GM04503 (cell line): ENCODE data around the gene PYROXD2.

ENCODE experiments used
- DNase-seq: peaks from one replicate; pipeline ENCODE4 v3.0.0-alpha.2; 2012; ENCODE audit warnings: low read depth

PYROXD2 gene

GRCh38 chr10:98414932-98415730, at the start of gene PYROXD2:
TSS of gene PYROXD2 (minus strand) at chr10:98415182. CDS start at chr10:98415135, 47 bp downstream.
- DNase-seq: peak; percentile 76

- no peak for DNase-seq
These were observed 49.2 kb upstream of the PYROXD2 start for GRCh38 chr10:98463976-98464754.

- no peak for DNase-seq
These were observed 48.0 kb upstream of the PYROXD2 start for GRCh38 chr10:98463016-98463415.

- DNase-seq: no peak
These were observed 46.5 kb upstream of the PYROXD2 start for GRCh38 chr10:98461500-98461842.

DNA sequence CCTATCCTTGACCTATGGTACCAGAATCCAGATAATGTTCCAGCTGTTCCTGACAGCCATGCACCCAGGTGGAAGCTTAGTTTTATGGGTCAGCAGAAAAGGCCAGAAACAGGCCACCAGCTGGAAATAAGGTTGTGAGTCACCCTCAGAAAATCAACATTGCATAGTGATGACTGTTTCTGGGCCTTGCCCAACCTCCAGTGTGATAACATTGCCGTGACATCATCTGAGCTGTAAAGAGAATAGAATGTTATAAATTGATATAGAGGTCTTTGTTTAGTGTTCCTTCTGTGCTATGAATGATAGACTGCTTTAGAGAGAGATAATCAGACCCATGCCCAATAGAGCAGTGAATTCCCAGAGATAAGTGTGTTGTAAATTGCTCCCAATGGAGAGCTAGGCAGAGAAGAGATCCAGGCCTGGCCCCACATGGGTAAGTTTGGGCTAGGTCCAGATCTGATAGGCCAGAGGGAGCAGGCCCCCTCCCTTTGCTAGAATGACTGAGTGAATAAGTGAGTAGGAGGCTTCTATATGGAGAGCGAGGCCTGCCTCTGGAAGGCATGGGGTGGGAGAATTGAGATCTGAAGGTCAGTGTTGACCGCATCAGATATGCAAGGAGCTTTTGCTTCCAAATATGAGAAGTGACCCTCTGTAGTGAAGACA, 46.0 kb upstream of the PYROXD2 start:
- peak; percentile 75 for DNase-seq

DNA sequence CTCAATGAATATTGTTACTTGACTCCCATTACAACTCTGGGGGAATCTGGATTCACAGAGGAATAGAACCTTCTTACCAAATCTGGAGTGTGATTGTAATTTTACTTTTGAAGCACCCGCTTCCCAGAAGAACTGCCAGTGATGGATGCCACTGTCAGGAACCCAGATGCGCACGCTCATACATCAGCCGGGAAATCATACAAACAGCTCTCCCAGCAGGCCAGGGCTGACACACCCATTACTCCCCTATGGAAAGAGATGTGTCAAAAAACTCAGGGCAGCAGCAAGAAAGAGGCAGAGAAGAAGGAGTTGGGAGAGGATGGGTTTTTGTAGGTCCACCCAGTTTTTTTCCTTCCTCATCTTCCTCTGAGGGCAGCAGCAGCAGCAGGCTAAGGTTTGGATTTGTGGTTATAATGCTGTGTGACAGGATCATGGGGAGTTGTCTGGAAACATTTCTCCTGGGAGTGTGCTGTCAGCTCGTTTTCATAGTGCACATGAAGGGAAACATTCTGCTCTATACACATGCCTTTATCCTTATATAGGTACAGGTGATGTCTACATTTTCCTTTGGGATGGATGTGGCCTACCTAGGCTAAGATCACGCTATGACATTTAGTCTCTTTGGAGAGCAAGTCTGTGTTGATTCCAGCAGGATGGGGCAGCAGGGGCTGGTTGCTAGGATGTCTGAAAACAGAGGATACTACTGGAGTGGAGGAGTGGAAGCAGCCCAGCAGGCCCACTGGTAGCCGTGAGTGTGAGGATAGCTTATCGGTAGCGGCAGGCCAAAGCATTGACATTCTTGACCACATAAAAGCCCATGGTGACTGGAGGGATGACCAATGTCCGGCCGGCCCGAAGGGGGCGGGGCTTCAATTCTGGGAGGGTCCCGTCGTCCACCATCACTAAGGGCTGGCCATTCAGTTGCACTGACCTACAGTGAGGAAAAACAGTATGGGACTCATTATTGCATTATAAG, 44.1 kb upstream of the PYROXD2 start:
- no peak for DNase-seq

GRCh38 chr10:98457721-98458120, 42.7 kb upstream of the PYROXD2 start:
- DNase-seq: no peak

GRCh38 chr10:98456686-98457482, 41.9 kb upstream of the PYROXD2 start:
- DNase-seq: no peak

DNA sequence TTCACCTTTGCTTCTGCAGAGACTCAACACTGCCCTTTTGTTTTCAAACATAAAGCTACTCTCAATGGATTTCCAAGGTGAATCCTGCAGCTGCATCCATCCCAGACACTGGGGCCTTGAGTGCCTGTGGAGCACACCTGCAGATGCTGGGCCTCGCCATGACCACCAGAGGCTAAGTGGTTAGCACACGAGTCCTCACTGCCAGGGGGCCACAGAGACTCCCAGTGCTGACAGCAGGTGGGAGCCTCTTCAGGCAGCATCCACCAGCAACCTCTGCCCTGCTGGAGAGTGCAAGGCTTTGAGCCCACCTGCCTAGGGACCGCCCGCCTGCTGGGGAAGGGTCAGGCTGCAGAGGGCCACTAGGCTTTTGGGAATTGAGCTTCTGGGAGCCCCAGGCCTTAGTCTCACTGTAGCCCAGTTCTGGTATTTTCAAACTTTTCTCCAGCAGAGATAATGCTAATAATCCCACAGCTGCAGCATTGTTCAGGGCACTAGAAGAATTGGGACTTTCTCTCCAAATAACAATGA, 41.1 kb upstream of the PYROXD2 start:
- DNase-seq: no peak

DNA sequence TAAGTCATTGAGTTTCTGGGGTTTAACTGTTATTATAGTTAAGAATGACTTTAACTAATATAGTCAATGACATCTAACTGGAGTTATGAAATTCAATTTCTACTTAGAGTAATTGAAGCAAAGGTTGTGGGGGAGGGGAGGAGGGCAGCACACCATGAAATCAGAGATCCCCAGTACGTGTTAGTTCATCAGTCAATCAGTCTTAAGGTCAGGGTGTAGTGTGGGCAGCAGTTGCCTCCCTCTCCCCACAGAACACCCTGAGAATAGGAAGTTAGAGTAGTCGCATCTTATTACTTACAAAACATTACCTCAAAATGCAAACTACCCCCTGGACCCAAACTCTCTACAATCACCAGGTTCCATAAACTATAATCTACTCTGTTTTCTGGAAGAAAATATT, 38.7 kb upstream of the PYROXD2 start:
- DNase-seq: no peak

DNA sequence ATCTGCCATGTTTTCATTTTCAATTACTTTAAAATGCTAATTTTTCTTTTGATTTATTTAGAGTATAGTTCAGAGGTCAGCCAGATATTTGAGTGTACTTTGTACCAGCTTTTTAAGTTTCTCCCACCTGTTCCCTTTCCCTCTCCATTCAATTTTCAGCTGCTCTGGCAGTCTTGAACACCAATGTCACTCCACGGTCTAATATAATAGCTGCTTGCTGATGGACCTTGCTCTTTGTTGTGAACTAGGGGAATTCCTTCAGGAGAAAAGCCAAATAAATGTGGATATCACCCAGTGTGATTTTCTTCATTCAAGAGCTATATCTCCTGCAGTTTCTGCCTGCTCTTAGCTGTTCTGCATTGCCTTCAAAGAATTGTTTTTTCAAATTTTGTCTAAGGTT, 35.6 kb upstream of the PYROXD2 start:
- no peak for DNase-seq

DNA sequence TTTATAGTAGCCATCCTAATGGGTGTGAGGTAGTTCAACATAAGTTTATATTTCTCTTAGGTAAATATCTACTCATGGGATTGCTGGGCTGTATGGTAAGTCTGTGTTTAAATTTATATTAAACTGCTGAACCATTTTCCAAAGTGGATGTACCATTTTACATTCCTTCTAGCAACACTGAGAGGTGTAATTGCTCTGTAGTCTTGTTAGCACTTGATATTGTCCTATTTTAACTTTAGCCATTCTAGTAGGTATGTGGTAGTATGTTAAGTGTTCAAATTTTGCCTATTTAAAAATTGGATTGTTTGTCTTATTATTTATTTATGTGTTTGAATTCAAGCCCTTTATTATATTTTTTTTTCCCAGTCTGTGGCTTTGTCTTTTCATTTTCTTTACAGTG, 34.3 kb upstream of the PYROXD2 start:
- no peak for DNase-seq

GRCh38 chr10:98446661-98447221, 31.8 kb upstream of the PYROXD2 start, which contains the start of gene HPS1:
TSS of gene HPS1 (minus strand) at chr10:98446935. CDS start at chr10:98443240, 3,695 bp downstream.
- no peak for DNase-seq

- peak; percentile 10 for DNase-seq
These were observed 31.2 kb upstream of the PYROXD2 start for GRCh38 chr10:98446151-98446660.

DNA sequence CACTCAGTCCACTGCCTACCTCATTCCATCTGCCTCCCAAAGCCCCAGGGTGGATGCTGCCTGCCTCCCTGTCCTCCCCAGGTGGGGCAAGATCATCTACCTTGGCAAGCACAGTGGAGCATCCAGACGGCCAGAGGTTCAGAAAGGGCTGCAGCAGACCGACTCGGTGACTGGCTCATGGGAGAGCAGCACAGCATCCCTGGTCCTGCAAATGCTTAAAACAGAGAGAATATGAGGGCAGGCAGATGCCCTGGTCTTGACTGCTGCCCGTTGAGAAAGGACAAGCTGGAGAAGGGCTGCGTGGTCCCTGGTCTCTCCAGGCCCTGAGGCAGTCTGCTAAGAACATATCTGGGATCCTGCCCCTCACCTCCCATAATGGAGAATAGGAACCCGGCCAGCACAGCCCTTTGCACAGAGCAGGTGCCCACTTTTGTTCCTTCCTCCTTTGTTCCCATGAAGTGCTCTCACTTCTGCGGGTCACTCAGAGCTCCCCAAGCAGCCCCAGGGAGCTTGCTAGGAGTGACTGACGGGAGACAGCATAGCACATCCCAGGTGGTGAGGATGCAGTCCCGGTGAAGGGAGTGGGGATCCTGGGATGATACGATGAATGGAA, 30.3 kb upstream of the PYROXD2 start:
- no peak for DNase-seq

DNA sequence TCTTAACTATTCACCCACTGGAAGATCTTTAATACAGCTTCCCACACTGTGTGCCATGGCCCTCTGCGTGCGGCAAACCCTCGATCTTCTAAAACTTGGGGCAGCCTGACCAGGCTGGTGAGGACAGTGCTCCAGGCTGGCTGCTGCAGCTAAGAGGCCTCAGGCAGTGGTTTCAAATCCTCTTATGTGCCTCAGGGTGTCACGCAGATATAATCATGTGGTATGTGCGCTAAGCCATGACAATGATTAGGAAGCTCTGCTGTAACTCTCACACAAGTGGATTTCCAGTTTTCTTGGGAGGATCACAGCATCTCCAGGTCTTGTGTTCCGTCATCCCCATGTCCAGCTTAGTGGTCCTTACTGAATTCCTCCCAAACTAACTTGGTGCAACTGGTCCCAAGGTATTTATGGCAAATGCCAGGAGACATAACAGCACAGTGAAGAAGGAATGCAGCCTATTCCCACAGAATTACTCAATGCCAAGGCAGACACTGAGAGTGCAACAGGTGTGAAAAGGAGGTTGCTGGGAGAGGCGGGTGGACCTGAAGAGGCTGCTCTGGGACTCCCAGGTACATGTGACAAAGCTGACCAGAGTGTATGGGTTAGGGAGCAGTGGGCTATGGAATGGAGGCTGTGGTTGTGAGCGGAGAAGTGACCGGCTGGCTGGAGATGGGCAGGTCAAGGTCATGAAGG, 29.5 kb upstream of the PYROXD2 start:
- no peak for DNase-seq

GRCh38 chr10:98438715-98439114, 23.7 kb upstream of the PYROXD2 start:
- DNase-seq: no peak

DNA sequence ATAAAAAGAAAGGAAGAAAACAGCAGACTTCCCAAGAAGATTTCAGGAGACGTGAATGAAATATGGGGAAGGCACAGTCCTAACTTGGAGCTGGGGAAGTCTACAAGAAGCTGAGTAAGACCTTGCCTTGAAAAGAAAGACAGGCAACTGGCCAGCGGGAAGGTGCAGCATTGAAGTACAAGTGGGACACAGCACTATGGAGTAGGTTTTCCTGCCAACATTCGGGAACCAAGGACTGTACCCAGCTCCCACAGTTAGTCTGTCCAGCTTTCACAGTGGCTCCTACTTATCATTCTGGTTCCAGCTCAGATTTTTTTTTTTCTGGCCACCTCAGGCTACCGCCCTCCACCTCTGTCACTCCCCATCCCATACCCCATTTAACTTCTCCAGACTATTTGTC, 21.7 kb upstream of the PYROXD2 start:
- DNase-seq: no peak

- DNase-seq: no peak
These were observed 20.2 kb upstream of the PYROXD2 start for GRCh38 chr10:98435178-98435577.
